Measurements from ENCODE around the gene TMEM184A. TPM values are rescaled to one million over a fixed set of nuclear protein-coding genes. Genes with fewer than 3 reads are reported as not detected.

The TMEM184A gene
- total and polyA plus RNA-seq, 10 of the 15 experiments (the other 5 are each of a cell fraction or from before 2014, with no cell fraction given): 0.04 to 0.15 TPM; not detected in 8

DNA sequence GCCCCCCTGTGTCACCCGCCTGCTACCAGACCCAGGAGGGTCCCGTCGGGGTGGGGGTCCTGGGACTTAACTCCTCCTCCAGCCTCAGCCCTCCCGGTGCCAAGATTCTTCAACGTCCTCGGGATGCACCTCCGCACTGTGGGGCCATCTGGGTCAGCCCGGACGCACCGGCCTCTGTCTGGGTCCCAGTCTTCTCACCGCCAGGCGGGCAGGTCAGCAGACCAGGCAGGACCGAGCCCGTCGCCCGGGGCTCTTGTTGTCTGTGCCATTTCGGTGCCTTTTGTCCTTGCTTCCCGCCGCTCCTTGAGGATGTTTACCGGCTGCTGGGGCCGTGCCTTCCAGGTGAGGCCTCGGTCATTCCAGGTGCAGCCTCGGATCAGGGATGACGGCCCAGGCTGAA, 46.0 kb upstream of the TMEM184A start:
- no peak for FAIRE-seq
- no TSS peak for BruUV-seq (replicated peaks)
- no peak for ATAC-seq
- CTCF ChIA-PET: no interaction called here
- no peak for DNase-seq (ENCODE audit: low read depth, low spot score)
- Histone ChIP-seq H3K9me3 (replicated peaks; ENCODE audit: control insufficient read depth, insufficient read depth, low read length) (no peaks in the 10 kb centered on the region; the same call in 2 of the 3 replicates), H3K4me3 (no peak overlapping the region), H3K27ac (ENCODE audit: control insufficient read depth, insufficient read depth) (no peak overlapping the region), H3K27me3 (replicated peaks in 1 of 2; ENCODE audit: control insufficient read depth in 2 of 2, insufficient read depth in 2 of 2, low read length in 1 of 2) (no peaks in the 10 kb centered on the region), H3K36me3 (ENCODE audit: control insufficient read depth in 2 of 2, insufficient read depth in 2 of 2, low read length in 1 of 2) (no peaks in the 10 kb centered on the region), H4K20me1 (ENCODE audit: control insufficient read depth, insufficient read depth) (no peaks in the 10 kb centered on the region), H3K4me2 (ENCODE audit: control insufficient read depth, insufficient read depth) (no peak overlapping the region), H3K4me1 (ENCODE audit: control insufficient read depth, insufficient read depth, low read length) (no peaks in the 10 kb centered on the region), H3K9ac (ENCODE audit: control insufficient read depth, insufficient read depth, low read length) (no peak overlapping the region), H3K79me2 (ENCODE audit: control insufficient read depth, insufficient read depth, low read length) (no peaks in the 10 kb centered on the region), H2AFZ (ENCODE audit: control insufficient read depth, low read depth, low read length) (no peak overlapping the region)
- intact Hi-C loops (cut with micrococcal nuclease; ENCODE audit: unreplicated experiment) (no loop called here), in situ Hi-C loops (cut with MboI) (no loop called here)
- SMC1A ChIA-PET (ENCODE audit: uncharacterized antibody, unreplicated experiment): no interaction called here
- RAD21 ChIA-PET (ENCODE audit: unreplicated experiment): no interaction called here
- TF ChIP-seq MYB (IDR thresholded peaks at IDR 0.05; ENCODE audit: borderline replicate concordance, low read depth, low read length) (no peak), HCFC1 (IDR thresholded peaks at IDR 0.05; ENCODE audit: low read length) (no peak), SMAD5 (IDR thresholded peaks at IDR 0.05; ENCODE audit: low read depth) (no peak), PAX8 (IDR thresholded peaks at IDR 0.05) (no peak), KLF5 (IDR thresholded peaks at IDR 0.05; ENCODE audit: partially characterized antibody) (no peak), IKZF2 (IDR thresholded peaks at IDR 0.05) (no peak), EZH2 (IDR thresholded peaks at IDR 0.05; ENCODE audit: borderline replicate concordance, control insufficient read depth, low read depth, low read length) (no peak)
- TF ChIP-seq, protein P1, sequence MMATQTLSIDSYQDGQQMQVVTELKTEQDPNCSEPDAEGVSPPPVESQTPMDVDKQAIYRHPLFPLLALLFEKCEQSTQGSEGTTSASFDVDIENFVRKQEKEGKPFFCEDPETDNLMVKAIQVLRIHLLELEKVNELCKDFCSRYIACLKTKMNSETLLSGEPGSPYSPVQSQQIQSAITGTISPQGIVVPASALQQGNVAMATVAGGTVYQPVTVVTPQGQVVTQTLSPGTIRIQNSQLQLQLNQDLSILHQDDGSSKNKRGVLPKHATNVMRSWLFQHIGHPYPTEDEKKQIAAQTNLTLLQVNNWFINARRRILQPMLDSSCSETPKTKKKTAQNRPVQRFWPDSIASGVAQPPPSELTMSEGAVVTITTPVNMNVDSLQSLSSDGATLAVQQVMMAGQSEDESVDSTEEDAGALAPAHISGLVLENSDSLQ (IDR thresholded peaks at IDR 0.05): no peak
- POLR2A ChIA-PET: no interaction called here
- WGBS (ENCODE audit: insufficient coverage, insufficient replicate concordance, low lambda C conversion rate, missing lambda C conversion rate): 52% methylated on average over 24 of the region's 24 CpGs

Data from GM12878 (cell line).